Activated CD8-positive, alpha-beta memory T cell treated with anti-CD3 and anti-CD28 coated beads, Interleukin-2, amount 10 ng/mL, durations not matched to agents 7 days and 5 days (primary cell): ENCODE measurements around the gene ZFP36. TPM values are rescaled to one million over a fixed set of nuclear protein-coding genes. Genes with fewer than 3 reads are reported as not detected.

Experiments
- microRNA-seq: library from miRNA; unstranded; fragments of <30 nt; microRNA quantifications from one replicate; pipeline ENCODE4 v1.2.0, GENCODE V29; 2022
- total RNA-seq, 2 experiments: library from RNA; stranded (reverse); gene quantifications; one replicate each; pipeline ENCODE4 v1.2.3, GENCODE V29; 2021

The ZFP36 gene
- total RNA-seq, 2 experiments from 2014 or later, result 45.1 to 107 TPM

Small RNAs within 50 kb of the gene (microRNA-seq; reads per million reads assigned to microRNA genes)
- gene MIR4530, result not detected

Other genes with a start within 250 kb of the ZFP36 start
- not detected for gene NCCRP1, start 209.9 kb upstream of the ZFP36 start, total RNA-seq
- not detected for gene SYCN, start 202.6 kb upstream of the ZFP36 start, total RNA-seq
- gene IFNL3, start 161.8 kb upstream of the ZFP36 start, total RNA-seq, result under 1 TPM in 1 of 2 experiments, not detected in 1; 0.42 TPM
- gene IFNL4, start 158.0 kb upstream of the ZFP36 start, total RNA-seq, result not detected
- gene IFNL2, start 138.5 kb upstream of the ZFP36 start, total RNA-seq, result not detected
- gene IFNL1, start 110.4 kb upstream of the ZFP36 start, total RNA-seq, result under 1 TPM; 0.26 to 0.70 TPM
- 1 to 10 TPM; 4.5 to 8.4 TPM for gene LRFN1, start 86.0 kb upstream of the ZFP36 start, total RNA-seq
- gene GMFG, start 70.8 kb upstream of the ZFP36 start, total RNA-seq, result 100 to 1,000 TPM; 472 to 473 TPM
- 10 to 100 TPM; 45.7 to 58.5 TPM for gene SAMD4B, start 64.4 kb upstream of the ZFP36 start, total RNA-seq
- gene PAF1, start 15.7 kb upstream of the ZFP36 start, total RNA-seq, result 10 to 100 TPM; 48.9 to 53.8 TPM
- gene MED29, start 15.5 kb upstream of the ZFP36 start, total RNA-seq, result 10 to 100 TPM; 31.0 to 31.2 TPM
- gene PLEKHG2, start 5.8 kb downstream of the ZFP36 start, total RNA-seq, result 10 to 100 TPM; 57.9 to 73.9 TPM
- 1,000 to 10,000 TPM; 1,815 to 2,117 TPM for gene RPS16, start 29.1 kb downstream of the ZFP36 start, total RNA-seq
- 100 to 1,000 TPM; 144 to 181 TPM for gene SUPT5H, start 38.7 kb downstream of the ZFP36 start, total RNA-seq
- 10 to 100 TPM; 59.6 to 83.9 TPM for gene TIMM50, start 74.0 kb downstream of the ZFP36 start, total RNA-seq
- under 1 TPM; 0.26 to 0.98 TPM for gene DLL3, start 92.1 kb downstream of the ZFP36 start, total RNA-seq
- gene SELENOV, start 108.3 kb downstream of the ZFP36 start, total RNA-seq, result not detected
- gene EID2B, start 126.0 kb downstream of the ZFP36 start, total RNA-seq, result 1 to 10 TPM; 4.7 to 7.4 TPM
- gene EID2, start 133.3 kb downstream of the ZFP36 start, total RNA-seq, result 10 to 100 TPM; 15.1 to 16.3 TPM
- not detected for gene LGALS13, start 195.7 kb downstream of the ZFP36 start, total RNA-seq
- gene LGALS16, start 249.1 kb downstream of the ZFP36 start, total RNA-seq, result not detected